GM18907 (cell line): Measurements from ENCODE around the gene MAML2.

Source experiments
- ATAC-seq: cut with Tn5 transposase; IDR thresholded peaks from one replicate; pipeline ENCODE4 v1.9.1; 2021; ENCODE audit warnings: mild to moderate bottlenecking, moderate library complexity; ENCODE audit not compliant: unreplicated experiment

The MAML2 gene

DNA sequence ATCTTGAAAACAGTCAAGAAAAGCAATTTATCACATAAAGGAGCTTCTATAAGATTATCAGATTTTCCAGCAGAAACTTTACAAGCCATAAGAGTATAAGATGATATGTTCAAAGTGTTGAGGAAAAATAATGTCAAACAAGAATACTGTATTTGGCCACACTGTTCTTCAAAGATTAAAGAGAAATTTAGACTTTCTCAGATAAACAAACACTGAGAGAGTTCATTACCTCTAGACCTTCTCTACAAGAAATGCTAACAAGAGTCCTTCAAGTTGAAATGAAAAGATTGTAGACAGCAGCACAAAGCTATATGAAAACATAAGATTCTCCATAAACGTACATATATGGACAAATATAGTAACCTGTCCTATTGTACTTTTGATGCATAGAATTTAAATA is 411.1 kb downstream of the MAML2 start:
- ATAC-seq = no peak

- no peak for ATAC-seq
Measured at GRCh38 chr11:95930948-95931347, 412.0 kb downstream of the MAML2 start.

DNA sequence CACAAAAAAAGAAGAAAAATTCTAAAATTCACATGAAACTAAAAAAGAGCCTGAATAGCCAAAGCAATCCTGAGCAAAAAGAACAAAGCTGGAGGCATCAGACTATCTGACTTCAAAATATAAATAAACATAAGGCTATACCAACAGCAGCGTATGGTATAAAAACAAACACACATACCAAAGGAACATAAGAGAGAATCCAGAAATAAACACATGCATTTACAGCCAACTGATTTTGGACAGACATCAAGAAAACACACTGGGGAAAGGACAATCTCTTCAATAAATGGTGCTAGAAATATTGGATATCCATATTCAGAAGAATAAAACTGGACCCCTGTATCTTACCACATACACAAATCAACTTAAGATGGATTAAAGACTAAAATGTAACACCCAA is 416.3 kb downstream of the MAML2 start:
- ATAC-seq = no peak
